ENCODE data around the gene DNMT1.

DNMT1 gene

GRCh38 chr19:10093295-10094186 lies 101.2 kb downstream of the DNMT1 start:
- ATAC-seq: no peak
- TF ChIP-seq RARB (CRISPR knock-in tag; IDR thresholded peaks at IDR 0.05) (no peak), OSR1 (CRISPR knock-in tag; IDR thresholded peaks at IDR 0.05) (no peak), ARNTL (CRISPR knock-in tag; IDR thresholded peaks at IDR 0.05; ENCODE audit: borderline replicate concordance, low read depth) (no peak), ISL1 (CRISPR knock-in tag; IDR thresholded peaks at IDR 0.05) (no peak), PPARA (CRISPR knock-in tag; IDR thresholded peaks at IDR 0.05; ENCODE audit: borderline replicate concordance) (no peak), ZFP3 (CRISPR knock-in tag; IDR thresholded peaks at IDR 0.05) (no peak), POU6F1 (CRISPR knock-in tag; IDR thresholded peaks at IDR 0.05; ENCODE audit: borderline replicate concordance, low read depth) (no peak), TSHZ2 (CRISPR knock-in tag; IDR thresholded peaks at IDR 0.05) (no peak), GLIS3 (CRISPR knock-in tag; IDR thresholded peaks at IDR 0.05) (no peak), TCF4 (CRISPR knock-in tag; IDR thresholded peaks at IDR 0.05; ENCODE audit: borderline replicate concordance) (no peak), ZNF565 (CRISPR knock-in tag; conservative IDR thresholded peaks at IDR 0.05; ENCODE audit: low read depth) (no peak), ZFP30 (CRISPR knock-in tag; IDR thresholded peaks at IDR 0.05) (no peak), ZNF70 (CRISPR knock-in tag; IDR thresholded peaks at IDR 0.05) (no peak), ZNF8 (CRISPR knock-in tag; IDR thresholded peaks at IDR 0.05) (no peak), CSRNP3 (CRISPR knock-in tag; IDR thresholded peaks at IDR 0.05) (no peak), CSDC2 (CRISPR knock-in tag; IDR thresholded peaks at IDR 0.05) (no peak)

- no peak for ATAC-seq
Measured at GRCh38 chr19:10092648-10093294, 102.0 kb downstream of the DNMT1 start.

GRCh38 chr19:10091895-10092641 lies 102.7 kb downstream of the DNMT1 start:
- ATAC-seq: no peak
- no peak for TF ChIP-seq ZNF565 (CRISPR knock-in tag; conservative IDR thresholded peaks at IDR 0.05; ENCODE audit: low read depth)
- TF ChIP-seq TSHZ2 (CRISPR knock-in tag; IDR thresholded peaks at IDR 0.05): no peak
- TF ChIP-seq ZNF70 (CRISPR knock-in tag; IDR thresholded peaks at IDR 0.05): no peak
- TF ChIP-seq ESRRG (CRISPR knock-in tag; IDR thresholded peaks at IDR 0.05): no peak
- no peak for TF ChIP-seq ZC3H10 (CRISPR knock-in tag; IDR thresholded peaks at IDR 0.05)
- TF ChIP-seq GLIS3 (CRISPR knock-in tag; IDR thresholded peaks at IDR 0.05): no peak

More at GRCh38 chr19:10092648-10093294, 102.0 kb downstream of the DNMT1 start:
- no peak for TF ChIP-seq ZNF8 (CRISPR knock-in tag; IDR thresholded peaks at IDR 0.05)

Measured in SK-N-SH treated with all-trans-retinoic acid at 6 μM for 48 hours (cell line).